ENCODE results near the gene CXCL17. TPM values are rescaled to one million over a fixed set of nuclear protein-coding genes. Genes with fewer than 3 reads are reported as not detected.

The CXCL17 gene
- polyA plus RNA-seq, 1 donor (not counting 4 experiments of a cell fraction or from before 2014, with no cell fraction given), result not detected

DNA sequence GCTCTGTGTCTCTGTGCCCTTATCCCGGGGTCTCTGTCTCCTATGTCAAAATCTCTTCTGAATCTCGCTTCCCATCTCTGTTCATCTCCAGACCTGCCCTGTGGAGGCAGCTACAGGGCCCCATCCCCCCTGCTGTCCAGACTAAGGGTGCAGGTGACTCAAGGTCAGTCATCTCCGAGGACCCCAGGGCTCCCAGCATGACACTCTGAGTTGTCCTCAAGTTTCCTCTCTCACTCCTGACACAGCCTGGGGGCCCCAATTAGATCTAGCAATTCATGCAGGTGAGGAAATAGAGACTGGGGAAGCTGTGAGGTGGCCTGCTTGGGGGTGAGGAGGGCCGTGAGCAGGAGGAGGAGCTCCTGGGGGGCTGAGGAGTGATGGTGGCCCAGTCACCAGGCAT is 50.6 kb downstream of the CXCL17 start:
- H3K9me3 ChIP-seq (ENCODE audit: control insufficient read depth, low read depth, low read length), result no peaks in the 10 kb centered on the region
- DNase-seq (ENCODE audit: low read depth, low spot score) (no peak), FAIRE-seq (no peak)
- H3K9ac ChIP-seq (ENCODE audit: control insufficient read depth, extremely low read depth, insufficient read depth, low read length), result no peak overlapping the region
- no peak overlapping the region for H3K4me2 ChIP-seq (ENCODE audit: control insufficient read depth, extremely low read depth, insufficient read depth, low read depth, low read length)
- no peak overlapping the region for H2AFZ ChIP-seq (ENCODE audit: control insufficient read depth, low read length)
- dilution Hi-C loops (cut with MboI; ENCODE audit: extremely low pct_ligation_motif_present, low sequenced_read_pairs), result no loop called here
- no peaks in the 10 kb centered on the region for H3K36me3 ChIP-seq (ENCODE audit: control insufficient read depth in 2 of 2, extremely low read depth in 1 of 2, insufficient read depth in 2 of 2, low read length in 2 of 2)
- TF ChIP-seq, protein P1, sequence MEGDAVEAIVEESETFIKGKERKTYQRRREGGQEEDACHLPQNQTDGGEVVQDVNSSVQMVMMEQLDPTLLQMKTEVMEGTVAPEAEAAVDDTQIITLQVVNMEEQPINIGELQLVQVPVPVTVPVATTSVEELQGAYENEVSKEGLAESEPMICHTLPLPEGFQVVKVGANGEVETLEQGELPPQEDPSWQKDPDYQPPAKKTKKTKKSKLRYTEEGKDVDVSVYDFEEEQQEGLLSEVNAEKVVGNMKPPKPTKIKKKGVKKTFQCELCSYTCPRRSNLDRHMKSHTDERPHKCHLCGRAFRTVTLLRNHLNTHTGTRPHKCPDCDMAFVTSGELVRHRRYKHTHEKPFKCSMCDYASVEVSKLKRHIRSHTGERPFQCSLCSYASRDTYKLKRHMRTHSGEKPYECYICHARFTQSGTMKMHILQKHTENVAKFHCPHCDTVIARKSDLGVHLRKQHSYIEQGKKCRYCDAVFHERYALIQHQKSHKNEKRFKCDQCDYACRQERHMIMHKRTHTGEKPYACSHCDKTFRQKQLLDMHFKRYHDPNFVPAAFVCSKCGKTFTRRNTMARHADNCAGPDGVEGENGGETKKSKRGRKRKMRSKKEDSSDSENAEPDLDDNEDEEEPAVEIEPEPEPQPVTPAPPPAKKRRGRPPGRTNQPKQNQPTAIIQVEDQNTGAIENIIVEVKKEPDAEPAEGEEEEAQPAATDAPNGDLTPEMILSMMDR (optimal IDR thresholded peaks at IDR 0.05 in 1 of 3, IDR thresholded peaks at IDR 0.05 in 1 of 3, conservative IDR thresholded peaks at IDR 0.05 in 1 of 3; ENCODE audit: extremely low read depth in 1 of 3, insufficient read depth in 2 of 3, low read length in 3 of 3), result no peak
- no peak for TF ChIP-seq EZH2 (IDR thresholded peaks at IDR 0.05; ENCODE audit: low read length)
- H3K27me3 ChIP-seq (ENCODE audit: control insufficient read depth, extremely low read depth, insufficient read depth, low read length), result peaks cover 30% of the 10 kb centered on the region
- H3K9me1 ChIP-seq (ENCODE audit: control insufficient read depth, extremely low read depth, insufficient read depth, low read length), result peaks cover 5% of the 10 kb centered on the region
- no peak overlapping the region for H3K4me3 ChIP-seq (ENCODE audit: control insufficient read depth in 2 of 3, extremely low read depth in 1 of 3, insufficient read depth in 2 of 3, low read depth in 1 of 3, low read length in 3 of 3)
- H3K79me2 ChIP-seq (ENCODE audit: control insufficient read depth, insufficient read depth, low read length), result no peaks in the 10 kb centered on the region
- no peak overlapping the region for H3K27ac ChIP-seq (ENCODE audit: control insufficient read depth, insufficient read depth, low read length)
- H3K4me1 ChIP-seq (ENCODE audit: control insufficient read depth, extremely low read depth, insufficient read depth, low read length), result peaks cover 12% of the 10 kb centered on the region
- no peaks in the 10 kb centered on the region for H4K20me1 ChIP-seq (ENCODE audit: control insufficient read depth, extremely low read depth, insufficient read depth, low read length)

DNA sequence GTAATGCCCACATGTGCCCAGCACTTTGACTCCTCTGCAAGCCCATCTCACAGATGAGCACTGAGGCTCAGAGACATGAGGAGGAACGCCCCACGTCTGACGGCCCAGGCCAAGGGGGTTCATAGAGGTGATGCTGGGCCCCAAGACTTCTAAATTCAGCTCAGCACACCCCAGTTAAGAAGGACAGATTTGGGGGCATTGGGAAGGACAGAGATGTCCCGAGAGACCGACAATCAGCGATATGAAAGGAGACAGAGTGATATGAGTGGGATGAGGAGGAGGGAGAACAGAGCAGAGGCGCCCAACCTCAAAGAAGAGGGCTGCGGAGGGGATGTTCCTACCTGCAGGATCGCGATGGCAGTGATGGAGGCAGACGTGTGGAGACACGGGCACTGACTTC is 52.8 kb downstream of the CXCL17 start, which contains the start of gene CNFN:
Gene CNFN (minus strand): TSS at position 399 of the 400 bp plus-strand sequence. CDS start 1,260 bp downstream, outside the sequence.
- H3K4me3 ChIP-seq (ENCODE audit: control insufficient read depth in 2 of 3, extremely low read depth in 1 of 3, insufficient read depth in 2 of 3, low read depth in 1 of 3, low read length in 3 of 3), result no peak within 1 kb of the TSS

More for the DNA sequence above, 52.8 kb downstream of the CXCL17 start, which contains the start of gene CNFN:
- peaks cover 30% of the 10 kb centered on the region for H3K27me3 ChIP-seq (ENCODE audit: control insufficient read depth, extremely low read depth, insufficient read depth, low read length)
- peak; percentile 60 for TF ChIP-seq EZH2 (IDR thresholded peaks at IDR 0.05; ENCODE audit: low read length)
- TF ChIP-seq, protein P1 (optimal IDR thresholded peaks at IDR 0.05 in 1 of 3, IDR thresholded peaks at IDR 0.05 in 1 of 3, conservative IDR thresholded peaks at IDR 0.05 in 1 of 3; ENCODE audit: extremely low read depth in 1 of 3, insufficient read depth in 2 of 3, low read length in 3 of 3), result no peak
- no peaks in the 10 kb centered on the region for H3K36me3 ChIP-seq (ENCODE audit: control insufficient read depth in 2 of 2, extremely low read depth in 1 of 2, insufficient read depth in 2 of 2, low read length in 2 of 2)
- DNase-seq (ENCODE audit: low read depth, low spot score) (no peak), FAIRE-seq (no peak)
- no peak within 1 kb of the TSS for H3K9ac ChIP-seq (ENCODE audit: control insufficient read depth, extremely low read depth, insufficient read depth, low read length)
- H3K9me1 ChIP-seq (ENCODE audit: control insufficient read depth, extremely low read depth, insufficient read depth, low read length), result no peaks in the 10 kb centered on the region
- no peaks in the 10 kb centered on the region for H3K9me3 ChIP-seq (ENCODE audit: control insufficient read depth, low read depth, low read length)
- H3K27ac ChIP-seq (ENCODE audit: control insufficient read depth, insufficient read depth, low read length), result no peak within 1 kb of the TSS
- no peaks in the 10 kb centered on the region for H4K20me1 ChIP-seq (ENCODE audit: control insufficient read depth, extremely low read depth, insufficient read depth, low read length)
- H3K79me2 ChIP-seq (ENCODE audit: control insufficient read depth, insufficient read depth, low read length), result no peaks in the 10 kb centered on the region
- H3K4me1 ChIP-seq (ENCODE audit: control insufficient read depth, extremely low read depth, insufficient read depth, low read length), result peaks cover 6% of the 10 kb centered on the region
- no peak within 1 kb of the TSS for H2AFZ ChIP-seq (ENCODE audit: control insufficient read depth, low read length)
- no peak within 1 kb of the TSS for H3K4me2 ChIP-seq (ENCODE audit: control insufficient read depth, extremely low read depth, insufficient read depth, low read depth, low read length)
- dilution Hi-C loops (cut with MboI; ENCODE audit: extremely low pct_ligation_motif_present, low sequenced_read_pairs), result no loop called here

All from keratinocyte (primary cell).